Suprapubic skin (tissue), 3 donors: Measurements from ENCODE around the gene CCDC69.

Experiments
- CTCF ChIP-seq, 2 donors: fragments of 200-600 bp in 1 of 2; fragments of 450-650 bp in 1 of 2; sonication (generic) in 1 of 2; IDR thresholded peaks; one replicate each; pipeline ENCODE4 v1.5.1; 2016 to 2019; ENCODE audit warnings: antibody characterized with exemption in 2 of 2, mild to moderate bottlenecking in 1 of 2, moderate library complexity in 1 of 2
- EP300 ChIP-seq: sonication (generic); formaldehyde crosslinking; IDR thresholded peaks from one replicate; pipeline ENCODE4 v1.6.1; 2017; ENCODE audit warnings: antibody characterized with exemption
- POLR2A ChIP-seq, 2 donors: fragments of 450-650 bp; IDR thresholded peaks; one replicate each; pipeline ENCODE4 v1.6.1; 2017; ENCODE audit warnings: antibody characterized with exemption in 2 of 2, mild to moderate bottlenecking in 2 of 2, moderate library complexity in 2 of 2

GRCh38 chr5:151200913-151201595, 22.8 kb downstream of the CCDC69 start:
- TF ChIP-seq CTCF (IDR thresholded peaks at IDR 0.05) (no peak), POLR2A (IDR thresholded peaks at IDR 0.05) (no peak), EP300 (no peak)
